MCF 10A (cell line): ENCODE results near the gene RBM22. TPM values are rescaled to one million over a fixed set of nuclear protein-coding genes. Genes with fewer than 3 reads are reported as not detected.

Experiments used
- BruUV-seq: library from RNA; stranded (reverse); fragments of 400-500 nt; replicated peaks from 2 replicates; lab custom pipeline; 2021; lab: Mats Ljungman, UMichigan
- CTCF ChIA-PET: fragments of 300-600 bp; sonication (Branson Sonifier 250); formaldehyde crosslinking; extraction: SDS; loops from one replicate; lab custom pipeline; 2021; ENCODE audit warnings: antibody characterized with exemption, inconsistent platforms; lab: Yijun Ruan, JAX
- POLR2A ChIA-PET: fragments of 300-600, 350-650 bp; sonication (Branson Sonifier 250); formaldehyde crosslinking; extraction: SDS; loops from one replicate; lab custom pipeline; 2020; ENCODE audit warnings: antibody characterized with exemption, inconsistent platforms; lab: Yijun Ruan, JAX
- DNase-seq: peaks from one replicate; pipeline ENCODE4 v3.0.0-alpha.2; 2018; ENCODE audit not compliant: unreplicated experiment
- H3K27ac Mint-ChIP-seq: one replicate; pipeline ENCODE4 v1.8.0; 2022; ENCODE audit warnings: mild to moderate bottlenecking, low read depth, mixed read lengths; ENCODE audit not compliant: unreplicated experiment
- H3K27me3 Mint-ChIP-seq: one replicate; pipeline ENCODE4 v1.8.0; 2022; ENCODE audit warnings: mixed read lengths; ENCODE audit not compliant: insufficient read depth, unreplicated experiment
- H3K36me3 Mint-ChIP-seq: one replicate; pipeline ENCODE4 v1.8.0; 2022; ENCODE audit warnings: mild to moderate bottlenecking, moderate library complexity, mixed read lengths; ENCODE audit not compliant: insufficient read depth, unreplicated experiment
- H3K4me1 Mint-ChIP-seq: one replicate; pipeline ENCODE4 v1.8.0; 2022; ENCODE audit warnings: mixed read lengths; ENCODE audit not compliant: insufficient read depth, unreplicated experiment
- H3K4me3 Mint-ChIP-seq: one replicate; pipeline ENCODE4 v1.8.0; 2022; ENCODE audit warnings: mild to moderate bottlenecking, moderate library complexity, mixed read lengths; ENCODE audit not compliant: unreplicated experiment
- H3K9me3 Mint-ChIP-seq: one replicate; pipeline ENCODE4 v1.8.0; 2022; ENCODE audit warnings: mixed read lengths; ENCODE audit not compliant: unreplicated experiment
- CTCF ChIP-seq: fragments of 200-600 bp; IDR thresholded peaks from one replicate; pipeline ENCODE4 v1.8.0; 2022; ENCODE audit warnings: antibody characterized with exemption, mild to moderate bottlenecking; ENCODE audit not compliant: unreplicated experiment
- intact Hi-C: fragments of 100-400 bp; cut with micrococcal nuclease; formaldehyde crosslinking; loops from 2 replicates; pipeline ENCODE4 v1.14.1; 2022
- total RNA-seq: library from RNA; stranded (reverse); gene quantifications from 2 replicates; pipeline ENCODE4 v1.2.3, GENCODE V29; 2022

Gene RBM22
- total RNA-seq, 1 experiment from 2014 or later = 66.0 TPM

- intact Hi-C loops = no loop called here
- Mint-ChIP-seq H3K4me3 (no peak overlapping the region), H3K9me3 (no peaks in the 10 kb centered on the region), H3K36me3 (no peaks in the 10 kb centered on the region), H3K27ac (no peak overlapping the region), H3K4me1 (no peaks in the 10 kb centered on the region), H3K27me3 (peaks cover 18% of the 10 kb centered on the region)
- BruUV-seq = no TSS peak
- ChIA-PET CTCF (interaction anchor here (0.6 to 13.6 kb wide), 6 partner anchors 37 to 204 kb away, joined by 3 to 429 read pairs (median 7); partner anchors contain the start of genes RBM22 and SMIM3), POLR2A (interaction anchor here (1.1 to 1.2 kb wide), 3 partner anchors 32 to 51 kb away, joined by 3 to 8 read pairs (median 4); partner anchors contain the start of gene RBM22)
- no peak for TF ChIP-seq CTCF
- DNase-seq = no peak
Observed at GRCh38 chr5:150662731-150663516, 37.9 kb downstream of the RBM22 start.

DNA sequence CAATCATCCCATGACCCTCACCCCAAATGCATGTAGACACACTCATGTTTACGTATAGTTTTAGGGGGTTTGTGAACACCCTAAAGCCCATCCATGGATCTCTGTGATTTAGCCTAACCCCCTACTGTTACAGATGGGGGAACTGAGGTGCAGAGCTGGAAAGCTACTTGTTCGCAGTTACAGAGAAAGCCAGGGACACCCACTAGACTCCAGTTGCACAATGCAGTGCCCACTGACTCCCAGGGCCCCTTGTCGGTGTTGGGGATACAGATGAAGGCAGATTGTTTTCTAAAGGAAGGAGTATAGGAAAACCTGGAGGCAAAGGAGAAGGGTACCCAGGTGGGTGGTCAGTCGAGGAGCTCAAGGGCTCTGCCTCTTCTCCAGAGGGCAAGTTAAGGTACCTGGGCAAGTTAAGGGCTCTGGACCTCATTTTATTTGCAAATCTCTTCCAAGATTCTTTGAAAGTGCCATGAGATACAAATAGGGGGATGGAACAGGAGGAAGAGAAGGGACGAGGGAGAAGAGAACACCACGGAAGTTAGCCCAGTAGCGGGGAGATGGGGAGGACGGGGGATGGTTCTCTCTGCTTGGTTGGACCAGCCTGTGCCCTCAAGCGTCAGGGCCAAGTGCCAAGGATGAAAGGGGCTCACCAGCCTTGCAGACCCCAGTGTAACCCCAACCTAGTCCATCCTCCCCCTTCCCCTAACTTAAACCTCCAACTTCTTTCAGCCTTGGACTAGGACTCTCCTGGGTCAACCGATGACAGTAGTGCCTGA, 38.9 kb downstream of the RBM22 start:
- H3K36me3 Mint-ChIP-seq = no peaks in the 10 kb centered on the region
- BruUV-seq = no TSS peak
- H3K27me3 Mint-ChIP-seq = peaks cover 18% of the 10 kb centered on the region
- ChIA-PET POLR2A (interaction anchor here (1.1 to 1.4 kb wide), 3 partner anchors 17 to 100 kb away, joined by 3 to 5 read pairs (median 3); partner anchors contain the start of gene RBM22), CTCF (interaction anchor here (0.6 to 13.6 kb wide), 8 partner anchors 9 to 525 kb away, joined by 3 to 429 read pairs (median 4); partner anchors contain the start of genes IRGM and RBM22)
- intact Hi-C loops = no loop called here
- TF ChIP-seq CTCF = no peak
- no peaks in the 10 kb centered on the region for H3K4me1 Mint-ChIP-seq
- H3K27ac Mint-ChIP-seq = no peak overlapping the region
- no peak overlapping the region for H3K4me3 Mint-ChIP-seq
- no peak for DNase-seq
- H3K9me3 Mint-ChIP-seq = no peaks in the 10 kb centered on the region

DNA sequence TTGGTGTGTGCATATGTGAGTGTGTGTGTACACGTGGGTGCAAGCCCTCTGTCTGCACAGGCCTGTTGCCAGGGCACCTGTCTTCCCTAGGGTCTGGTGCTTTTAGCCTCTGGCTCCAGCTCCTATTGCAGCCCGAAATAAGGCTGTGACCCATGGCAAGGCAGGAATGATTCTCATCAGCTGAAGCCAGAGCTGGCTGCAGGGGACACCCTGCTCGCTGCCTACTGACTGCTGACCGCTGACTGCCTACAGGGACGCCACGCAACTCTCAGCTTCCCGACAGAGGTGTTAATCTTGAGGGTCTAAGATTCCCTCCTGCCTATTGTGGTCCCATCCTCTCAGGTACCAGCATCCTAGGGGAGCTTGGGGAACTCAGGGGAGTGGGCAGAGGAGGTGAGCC, 39.8 kb downstream of the RBM22 start, which contains the start of gene MYOZ3:
Gene MYOZ3, plus strand, starts transcription at position 166 of the 400 bp plus-strand sequence. CDS start 1,691 bp downstream, outside the sequence.
- no peaks in the 10 kb centered on the region for H3K36me3 Mint-ChIP-seq
- no TSS peak for BruUV-seq
- no peak for DNase-seq
- no peak for TF ChIP-seq CTCF
- no peak within 1 kb of the TSS for H3K27ac Mint-ChIP-seq
- peaks cover 18% of the 10 kb centered on the region for H3K27me3 Mint-ChIP-seq
- H3K4me1 Mint-ChIP-seq = no peaks in the 10 kb centered on the region
- POLR2A ChIA-PET = interaction anchor here (1.1 to 1.4 kb wide), 3 partner anchors 16 to 99 kb away, joined by 3 to 5 read pairs (median 3); partner anchors contain the start of gene RBM22
- H3K9me3 Mint-ChIP-seq = no peaks in the 10 kb centered on the region
- intact Hi-C loops = no loop called here
- CTCF ChIA-PET = interaction anchor here (0.6 to 13.6 kb wide), 9 partner anchors 10 to 211 kb away, joined by 3 to 429 read pairs (median 3); partner anchors contain the start of genes IRGM and RBM22
- H3K4me3 Mint-ChIP-seq = no peak within 1 kb of the TSS
